Esophagus squamous epithelium (tissue), 4 donors: ENCODE data around the gene KRTAP5-6.

Source experiments
- POLR2A ChIP-seq, 4 donors: fragments of 450-650 bp; IDR thresholded peaks; one replicate each; pipeline ENCODE4 v1.6.1; 2017; ENCODE audit warnings: antibody characterized with exemption in 4 of 4, mild to moderate bottlenecking in 4 of 4, moderate library complexity in 3 of 4
- TF ChIP-seq, protein P1 (sequence below), 6 experiments: fragments of 450-650 bp in 4 of 6; fragments of 200-600 bp in 2 of 6; sonication (generic) in 2 of 6; IDR thresholded peaks; one replicate each; pipeline ENCODE4 v1.5.1; 2016 to 2019; ENCODE audit warnings: antibody characterized with exemption in 6 of 6, mild to moderate bottlenecking in 4 of 6, moderate library complexity in 4 of 6

DNA sequence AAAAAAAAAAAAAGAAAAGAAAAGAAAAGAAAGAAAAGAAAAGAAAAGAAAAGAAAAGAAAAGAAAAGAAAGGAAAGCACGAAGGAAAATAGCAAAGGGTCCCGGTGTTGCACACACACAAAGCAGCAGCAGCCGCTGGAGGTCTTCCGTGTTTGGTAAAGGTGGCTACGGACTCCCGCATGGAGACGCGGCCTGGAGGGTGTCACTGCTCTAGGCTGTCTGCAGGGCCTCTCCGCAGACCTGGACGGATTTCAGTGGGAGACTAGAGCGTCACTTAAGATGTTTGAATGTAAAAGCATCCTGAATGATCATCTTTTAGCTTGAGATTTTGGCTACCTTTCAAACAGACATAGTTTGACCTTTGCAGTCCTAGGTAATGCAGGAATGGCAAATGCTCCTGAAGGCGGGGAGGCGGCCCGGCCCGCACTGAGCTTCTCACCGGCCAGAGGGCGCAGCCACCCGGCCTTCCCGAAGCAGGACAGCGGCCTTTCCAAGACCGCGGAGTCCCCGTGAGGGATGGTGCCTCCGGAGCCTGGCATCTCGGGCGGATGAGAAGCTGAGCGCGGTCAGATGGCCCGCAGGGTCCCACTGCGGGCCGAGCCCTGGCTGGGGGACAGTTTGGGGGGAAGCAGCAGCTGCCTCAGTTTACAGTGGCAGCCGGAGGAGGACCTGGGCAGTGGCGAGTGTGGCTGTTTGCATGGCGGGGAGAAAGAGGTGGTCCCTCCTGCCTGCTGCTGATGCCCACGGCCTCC is 48.9 kb upstream of the KRTAP5-6 start:
- TF ChIP-seq, protein P1, sequence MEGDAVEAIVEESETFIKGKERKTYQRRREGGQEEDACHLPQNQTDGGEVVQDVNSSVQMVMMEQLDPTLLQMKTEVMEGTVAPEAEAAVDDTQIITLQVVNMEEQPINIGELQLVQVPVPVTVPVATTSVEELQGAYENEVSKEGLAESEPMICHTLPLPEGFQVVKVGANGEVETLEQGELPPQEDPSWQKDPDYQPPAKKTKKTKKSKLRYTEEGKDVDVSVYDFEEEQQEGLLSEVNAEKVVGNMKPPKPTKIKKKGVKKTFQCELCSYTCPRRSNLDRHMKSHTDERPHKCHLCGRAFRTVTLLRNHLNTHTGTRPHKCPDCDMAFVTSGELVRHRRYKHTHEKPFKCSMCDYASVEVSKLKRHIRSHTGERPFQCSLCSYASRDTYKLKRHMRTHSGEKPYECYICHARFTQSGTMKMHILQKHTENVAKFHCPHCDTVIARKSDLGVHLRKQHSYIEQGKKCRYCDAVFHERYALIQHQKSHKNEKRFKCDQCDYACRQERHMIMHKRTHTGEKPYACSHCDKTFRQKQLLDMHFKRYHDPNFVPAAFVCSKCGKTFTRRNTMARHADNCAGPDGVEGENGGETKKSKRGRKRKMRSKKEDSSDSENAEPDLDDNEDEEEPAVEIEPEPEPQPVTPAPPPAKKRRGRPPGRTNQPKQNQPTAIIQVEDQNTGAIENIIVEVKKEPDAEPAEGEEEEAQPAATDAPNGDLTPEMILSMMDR (IDR thresholded peaks at IDR 0.05) = no peak
- TF ChIP-seq POLR2A (IDR thresholded peaks at IDR 0.05) = no peak
